Kidney epithelial cell (primary cell): ENCODE results near the gene POLL. TPM values are rescaled to one million over a fixed set of nuclear protein-coding genes. Genes with fewer than 3 reads are reported as not detected.
"Not testable (repeated sequence)": the region's sequence is repeated elsewhere in the genome, so short reads cannot be mapped to it uniquely, and the experiment has no call there.

Source experiments
- DNase-seq: peaks from one replicate; pipeline ENCODE4 v3.0.0-alpha.2; 2010; ENCODE audit warnings: low read depth
- H3K27me3 ChIP-seq: 2 replicates; pipeline ENCODE4 v1.6.0; 2011; ENCODE audit warnings: low read length; ENCODE audit not compliant: control insufficient read depth, insufficient read depth
- H3K36me3 ChIP-seq: 2 replicates; pipeline ENCODE4 v1.5.1; 2011; ENCODE audit warnings: low read length; ENCODE audit not compliant: control insufficient read depth, insufficient read depth
- H3K4me3 ChIP-seq: 2 replicates; pipeline ENCODE4 v1.5.1; 2011; ENCODE audit warnings: low read depth, mild to moderate bottlenecking, control low read depth, low read length
- total RNA-seq: library from RNA; depleted of rRNA; stranded (reverse); fragments of >200 nt; gene quantifications from 2 replicates; pipeline ENCODE4 v1.2.3, GENCODE V29; 2015
- TF ChIP-seq, protein P1 (sequence below): IDR thresholded peaks from 2 replicates; pipeline ENCODE4 v1.5.1; 2011; ENCODE audit warnings: mild to moderate bottlenecking, moderate library complexity, low read length, control low read depth, inconsistent platforms; ENCODE audit not compliant: insufficient read depth, poor library complexity, severe bottlenecking

The POLL gene
- total RNA-seq, 1 donor from 2014 or later: 24.0 TPM

DNA sequence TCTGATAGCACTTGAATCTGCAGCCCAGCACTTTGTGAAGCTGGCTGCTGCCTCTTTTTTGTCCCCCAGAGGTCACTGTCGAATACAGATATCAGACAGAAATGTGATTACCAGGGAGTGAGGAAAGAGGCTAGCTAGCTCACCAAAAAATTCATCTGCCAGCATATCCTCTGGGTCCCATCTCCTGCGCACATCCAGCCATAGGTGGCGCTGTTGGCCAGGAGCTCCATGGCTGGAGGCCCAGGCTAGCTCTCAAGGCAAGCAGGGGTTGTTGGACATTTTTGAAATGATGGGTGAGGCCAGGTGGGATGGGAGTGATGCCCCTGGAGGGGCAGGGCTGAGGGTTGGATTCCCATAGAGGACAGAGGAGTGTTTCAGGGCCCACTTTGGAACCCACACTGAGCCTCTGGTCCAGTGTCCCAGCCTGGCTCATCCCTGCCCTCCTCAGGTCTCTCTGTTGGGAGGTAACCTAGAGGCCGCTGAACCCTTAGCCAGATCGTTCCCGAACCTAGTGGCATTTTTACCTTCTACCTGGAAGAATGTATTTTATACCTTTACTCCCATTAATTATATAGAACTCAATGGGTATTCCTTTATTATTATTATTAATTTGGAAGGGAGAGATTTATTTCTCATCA lies 14.8 kb upstream of the POLL start:
- H3K27me3 ChIP-seq: no peaks in the 10 kb centered on the region
- H3K36me3 ChIP-seq: no peaks in the 10 kb centered on the region
- TF ChIP-seq, protein P1, sequence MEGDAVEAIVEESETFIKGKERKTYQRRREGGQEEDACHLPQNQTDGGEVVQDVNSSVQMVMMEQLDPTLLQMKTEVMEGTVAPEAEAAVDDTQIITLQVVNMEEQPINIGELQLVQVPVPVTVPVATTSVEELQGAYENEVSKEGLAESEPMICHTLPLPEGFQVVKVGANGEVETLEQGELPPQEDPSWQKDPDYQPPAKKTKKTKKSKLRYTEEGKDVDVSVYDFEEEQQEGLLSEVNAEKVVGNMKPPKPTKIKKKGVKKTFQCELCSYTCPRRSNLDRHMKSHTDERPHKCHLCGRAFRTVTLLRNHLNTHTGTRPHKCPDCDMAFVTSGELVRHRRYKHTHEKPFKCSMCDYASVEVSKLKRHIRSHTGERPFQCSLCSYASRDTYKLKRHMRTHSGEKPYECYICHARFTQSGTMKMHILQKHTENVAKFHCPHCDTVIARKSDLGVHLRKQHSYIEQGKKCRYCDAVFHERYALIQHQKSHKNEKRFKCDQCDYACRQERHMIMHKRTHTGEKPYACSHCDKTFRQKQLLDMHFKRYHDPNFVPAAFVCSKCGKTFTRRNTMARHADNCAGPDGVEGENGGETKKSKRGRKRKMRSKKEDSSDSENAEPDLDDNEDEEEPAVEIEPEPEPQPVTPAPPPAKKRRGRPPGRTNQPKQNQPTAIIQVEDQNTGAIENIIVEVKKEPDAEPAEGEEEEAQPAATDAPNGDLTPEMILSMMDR: peak; percentile 90
- DNase-seq: no peak
- no peak overlapping the region for H3K4me3 ChIP-seq

DNA sequence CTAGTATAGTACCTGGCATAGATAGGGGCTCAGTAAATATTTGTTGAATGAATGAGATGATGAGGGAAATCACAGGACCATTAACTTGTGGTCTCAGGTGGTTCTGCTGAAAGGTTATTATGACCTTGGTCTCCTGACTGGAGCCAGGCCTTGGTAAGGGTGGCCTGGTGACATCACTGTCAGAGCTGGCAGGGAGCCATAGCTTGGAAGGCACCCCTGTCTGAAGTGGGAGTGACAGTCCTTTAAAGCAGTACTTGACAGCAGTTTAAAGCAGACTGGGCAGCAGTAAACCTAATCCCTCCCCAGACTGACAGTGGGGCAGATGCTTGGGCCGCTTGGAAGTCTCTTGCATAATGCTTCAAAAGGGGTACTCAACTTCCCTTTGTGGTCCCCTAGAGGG lies 13.5 kb upstream of the POLL start:
- Histone ChIP-seq H3K36me3 (no peaks in the 10 kb centered on the region), H3K27me3 (no peaks in the 10 kb centered on the region), H3K4me3 (no peak overlapping the region)
- no peak for DNase-seq
- TF ChIP-seq, protein P1: no peak

GRCh38 chr10:101597091-101597900 lies 9.2 kb upstream of the POLL start:
- Histone ChIP-seq H3K36me3 (no peaks in the 10 kb centered on the region), H3K27me3 (no peaks in the 10 kb centered on the region), H3K4me3 (no peak overlapping the region)
- no peak for DNase-seq
- TF ChIP-seq, protein P1: no peak

GRCh38 chr10:101595591-101596433 lies 7.8 kb upstream of the POLL start:
- DNase-seq: no peak
- Histone ChIP-seq H3K4me3 (no peak overlapping the region), H3K36me3 (no peaks in the 10 kb centered on the region), H3K27me3 (no peaks in the 10 kb centered on the region)
- TF ChIP-seq, protein P1: no peak

DNA sequence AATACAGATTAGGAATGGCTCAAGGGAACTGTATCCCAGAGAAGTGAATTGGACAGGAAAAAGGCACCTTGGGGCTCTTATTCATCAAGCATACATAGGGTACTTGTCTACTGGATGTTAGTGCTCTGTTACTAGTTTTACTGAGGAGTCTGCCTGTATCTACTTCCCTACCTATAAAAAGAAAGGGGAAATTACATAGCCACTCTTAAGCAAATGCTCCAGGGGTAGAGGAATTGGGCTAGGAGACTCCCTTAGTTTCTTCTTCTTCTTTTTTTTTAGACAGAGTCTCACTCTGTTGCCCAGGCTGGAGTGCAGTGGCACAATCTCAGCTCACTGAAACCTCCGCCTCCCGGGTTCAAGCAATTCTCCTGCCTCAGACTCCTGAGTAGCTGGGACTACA lies 5.3 kb upstream of the POLL start:
- H3K4me3 ChIP-seq, H3K27me3 ChIP-seq, DNase-seq, H3K36me3 ChIP-seq: not testable (repeated sequence)

DNA sequence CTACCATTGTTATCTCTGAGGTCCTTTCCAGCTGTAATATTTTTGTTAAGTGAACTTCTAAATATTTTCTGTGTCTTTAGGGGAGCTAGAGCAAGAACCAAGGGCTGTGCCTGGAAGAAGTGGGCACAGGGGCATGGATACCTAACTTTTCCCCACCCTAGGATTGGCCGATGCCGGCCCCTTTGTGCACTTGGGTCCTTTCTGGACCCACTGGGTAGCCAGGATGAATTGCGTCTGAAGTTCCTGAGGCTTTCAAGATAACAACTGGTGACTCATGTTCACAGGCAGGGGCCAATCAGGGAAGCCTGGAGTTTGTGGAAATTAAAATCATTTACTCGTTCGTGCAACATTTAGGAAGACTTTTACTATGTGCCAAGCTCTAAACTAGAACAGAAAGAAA lies 822 bp upstream of the POLL start:
- no peaks in the 10 kb centered on the region for H3K36me3 ChIP-seq
- TF ChIP-seq, protein P1: no peak
- H3K27me3 ChIP-seq: no peaks in the 10 kb centered on the region
- H3K4me3 ChIP-seq: peak overlapping the region; percentile 64
- no peak for DNase-seq
